Caco-2 (cell line): ENCODE measurements around the gene PCDH1. TPM values are rescaled to one million over a fixed set of nuclear protein-coding genes. Genes with fewer than 3 reads are reported as not detected.

Experiments used
- BruUV-seq: library from RNA; stranded (reverse); fragments of 400-500 nt; replicated peaks from 2 replicates; lab custom pipeline; 2021; lab: Mats Ljungman, UMichigan
- CTCF ChIA-PET: fragments of 300-600 bp; sonication (Branson Sonifier 250); formaldehyde crosslinking; loops from one replicate; lab custom pipeline; 2022; ENCODE audit warnings: antibody characterized with exemption; lab: Charles Lee
- POLR2A ChIA-PET: fragments of 300-600 bp; sonication (Branson Sonifier 250); formaldehyde crosslinking; loops from one replicate; lab custom pipeline; 2022; ENCODE audit warnings: antibody characterized with exemption; lab: Charles Lee
- DNase-seq, 2 experiments: peaks; one replicate each; pipeline versions ENCODE4 v3.0.0 to v3.0.0-alpha.2; 2020 to 2022
- H3K27me3 ChIP-seq: replicated peaks from 2 replicates; pipeline ENCODE4 v1.6.0; 2011; ENCODE audit warnings: low read length; ENCODE audit not compliant: control insufficient read depth, insufficient read depth
- H3K36me3 ChIP-seq: 2 replicates; pipeline ENCODE4 v1.5.1; 2011; ENCODE audit warnings: low read length; ENCODE audit not compliant: control insufficient read depth, insufficient read depth
- H3K4me1 ChIP-seq: fragments of 250-450 bp; sonication (Bioruptor Pico); 2 replicates; pipeline ENCODE4 v1.5.1; 2020; ENCODE audit warnings: mild to moderate bottlenecking
- H3K4me3 ChIP-seq: 2 replicates; pipeline ENCODE4 v1.5.1; 2011; ENCODE audit warnings: low read depth, mild to moderate bottlenecking, control low read depth, low read length
- H3K9me3 ChIP-seq: fragments of 250-450 bp; sonication (Bioruptor Pico); 2 replicates; pipeline ENCODE4 v1.5.1; 2020; ENCODE audit warnings: mild to moderate bottlenecking, moderate library complexity
- H3K27ac Mint-ChIP-seq: one replicate; pipeline ENCODE4 v1.8.0; 2022; ENCODE audit warnings: mixed read lengths; ENCODE audit not compliant: unreplicated experiment
- H3K27me3 Mint-ChIP-seq: one replicate; pipeline ENCODE4 v1.8.0; 2022; ENCODE audit warnings: mixed read lengths; ENCODE audit not compliant: insufficient read depth, unreplicated experiment
- H3K36me3 Mint-ChIP-seq: one replicate; pipeline ENCODE4 v1.8.0; 2022; ENCODE audit warnings: mild to moderate bottlenecking, mixed read lengths; ENCODE audit not compliant: insufficient read depth, unreplicated experiment
- H3K4me1 Mint-ChIP-seq: one replicate; pipeline ENCODE4 v1.8.0; 2022; ENCODE audit warnings: low read depth, mixed read lengths; ENCODE audit not compliant: unreplicated experiment
- H3K4me3 Mint-ChIP-seq: one replicate; pipeline ENCODE4 v1.8.0; 2022; ENCODE audit warnings: mild to moderate bottlenecking, moderate library complexity, mixed read lengths; ENCODE audit not compliant: unreplicated experiment
- H3K9me3 Mint-ChIP-seq: one replicate; pipeline ENCODE4 v1.8.0; 2022; ENCODE audit warnings: mixed read lengths; ENCODE audit not compliant: unreplicated experiment
- intact Hi-C: fragments of 100-400 bp; cut with micrococcal nuclease; formaldehyde crosslinking; loops from one replicate; pipeline ENCODE4 v1.10.0; 2022; ENCODE audit not compliant: unreplicated experiment
- total RNA-seq: library from RNA; stranded (reverse); gene quantifications from 2 replicates; pipeline ENCODE4 v1.2.3, GENCODE V29; 2022
- TF ChIP-seq, protein P1 (sequence below), 2 experiments: fragments of 200-600 bp in 1 of 2; IDR thresholded peaks; 1 replicate in 1 of 2; 2 replicates in 1 of 2; pipeline versions ENCODE4 v1.5.1 to v1.8.0; 2011 to 2022; ENCODE audit warnings: antibody characterized with exemption in 1 of 2, control low read depth in 1 of 2, inconsistent platforms in 1 of 2, low read depth in 1 of 2, low read length in 1 of 2, mild to moderate bottlenecking in 1 of 2, moderate library complexity in 1 of 2; ENCODE audit not compliant: insufficient read depth in 1 of 2, severe bottlenecking in 1 of 2, unreplicated experiment in 1 of 2

Gene PCDH1
- total RNA-seq, 1 experiment from 2014 or later = 1.5 TPM

DNA sequence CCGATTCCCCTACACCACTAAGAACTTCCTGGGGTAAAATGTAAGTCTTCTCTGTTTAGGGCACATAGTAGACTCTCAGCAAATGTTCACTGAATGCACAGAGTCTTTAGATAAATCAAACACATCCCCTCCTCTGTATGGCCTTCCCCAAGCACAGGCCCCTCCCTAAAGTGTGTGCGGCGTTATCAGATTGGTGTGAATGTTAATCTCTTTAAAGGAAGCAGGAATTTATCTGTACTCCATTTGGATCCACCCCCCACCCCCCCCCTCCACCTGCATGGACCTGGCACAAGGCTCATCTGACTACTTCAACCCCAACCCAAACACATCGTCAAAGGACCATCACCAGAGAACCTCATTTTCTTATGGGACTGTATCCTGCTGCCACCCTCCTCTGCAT is 6.3 kb downstream of the PCDH1 start:
- Mint-ChIP-seq H3K36me3 (peaks cover 2% of the 10 kb centered on the region), H3K4me1 (peaks cover 25% of the 10 kb centered on the region), H3K27me3 (peaks cover 5% of the 10 kb centered on the region), H3K27ac (no peak overlapping the region), H3K4me3 (no peak overlapping the region), H3K9me3 (no peaks in the 10 kb centered on the region)
- CTCF ChIA-PET = no interaction called here
- POLR2A ChIA-PET = no interaction called here
- no peaks in the 10 kb centered on the region for H3K9me3 ChIP-seq
- peaks cover 29% of the 10 kb centered on the region for H3K4me1 ChIP-seq
- no peaks in the 10 kb centered on the region; the same call in 1 of the 2 replicates for H3K36me3 ChIP-seq
- no peak for DNase-seq
- H3K27me3 ChIP-seq = peaks cover 2% of the 10 kb centered on the region
- BruUV-seq = no TSS peak
- TF ChIP-seq, protein P1, sequence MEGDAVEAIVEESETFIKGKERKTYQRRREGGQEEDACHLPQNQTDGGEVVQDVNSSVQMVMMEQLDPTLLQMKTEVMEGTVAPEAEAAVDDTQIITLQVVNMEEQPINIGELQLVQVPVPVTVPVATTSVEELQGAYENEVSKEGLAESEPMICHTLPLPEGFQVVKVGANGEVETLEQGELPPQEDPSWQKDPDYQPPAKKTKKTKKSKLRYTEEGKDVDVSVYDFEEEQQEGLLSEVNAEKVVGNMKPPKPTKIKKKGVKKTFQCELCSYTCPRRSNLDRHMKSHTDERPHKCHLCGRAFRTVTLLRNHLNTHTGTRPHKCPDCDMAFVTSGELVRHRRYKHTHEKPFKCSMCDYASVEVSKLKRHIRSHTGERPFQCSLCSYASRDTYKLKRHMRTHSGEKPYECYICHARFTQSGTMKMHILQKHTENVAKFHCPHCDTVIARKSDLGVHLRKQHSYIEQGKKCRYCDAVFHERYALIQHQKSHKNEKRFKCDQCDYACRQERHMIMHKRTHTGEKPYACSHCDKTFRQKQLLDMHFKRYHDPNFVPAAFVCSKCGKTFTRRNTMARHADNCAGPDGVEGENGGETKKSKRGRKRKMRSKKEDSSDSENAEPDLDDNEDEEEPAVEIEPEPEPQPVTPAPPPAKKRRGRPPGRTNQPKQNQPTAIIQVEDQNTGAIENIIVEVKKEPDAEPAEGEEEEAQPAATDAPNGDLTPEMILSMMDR (IDR thresholded peaks at IDR 0.05; ENCODE audit: insufficient read depth in 1 of 2, low read depth in 1 of 2, low read length in 1 of 2, severe bottlenecking in 1 of 2, unreplicated experiment in 1 of 2) = no peak
- H3K4me3 ChIP-seq = no peak overlapping the region
- intact Hi-C loops = no loop called here

DNA sequence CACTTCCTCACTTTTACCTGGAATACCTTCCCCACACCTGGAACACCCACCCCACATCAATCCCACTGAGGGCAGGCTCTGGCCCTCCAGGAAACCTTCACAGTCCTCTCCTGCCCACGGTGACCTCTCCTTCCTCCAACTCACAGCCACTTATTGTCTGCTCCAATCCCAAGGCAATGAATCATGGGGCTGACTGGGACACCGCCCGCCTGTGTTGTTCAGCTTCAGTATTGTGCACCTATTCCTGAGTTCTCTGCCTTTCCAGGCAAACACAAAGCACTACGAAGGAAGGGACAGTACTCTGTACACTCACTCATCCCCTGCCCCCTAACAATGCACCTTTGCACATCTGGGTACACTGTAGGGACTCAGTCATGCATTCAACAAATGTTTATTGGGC is 7.3 kb downstream of the PCDH1 start:
- Histone ChIP-seq H3K4me1 (peaks cover 22% of the 10 kb centered on the region), H3K27me3 (no peaks in the 10 kb centered on the region; the same call in 1 of the 2 replicates), H3K36me3 (no peaks in the 10 kb centered on the region), H3K4me3 (no peak overlapping the region), H3K9me3 (no peaks in the 10 kb centered on the region)
- Mint-ChIP-seq H3K4me3 (no peak overlapping the region), H3K27me3 (peaks cover 5% of the 10 kb centered on the region), H3K9me3 (no peaks in the 10 kb centered on the region), H3K4me1 (peaks cover 25% of the 10 kb centered on the region), H3K36me3 (no peaks in the 10 kb centered on the region), H3K27ac (no peak overlapping the region)
- intact Hi-C loops = no loop called here
- ChIA-PET POLR2A (no interaction called here), CTCF (no interaction called here)
- TF ChIP-seq, protein P1 (IDR thresholded peaks at IDR 0.05; ENCODE audit: insufficient read depth in 1 of 2, low read depth in 1 of 2, low read length in 1 of 2, severe bottlenecking in 1 of 2, unreplicated experiment in 1 of 2) = no peak
- no peak for DNase-seq
- no TSS peak for BruUV-seq

DNA sequence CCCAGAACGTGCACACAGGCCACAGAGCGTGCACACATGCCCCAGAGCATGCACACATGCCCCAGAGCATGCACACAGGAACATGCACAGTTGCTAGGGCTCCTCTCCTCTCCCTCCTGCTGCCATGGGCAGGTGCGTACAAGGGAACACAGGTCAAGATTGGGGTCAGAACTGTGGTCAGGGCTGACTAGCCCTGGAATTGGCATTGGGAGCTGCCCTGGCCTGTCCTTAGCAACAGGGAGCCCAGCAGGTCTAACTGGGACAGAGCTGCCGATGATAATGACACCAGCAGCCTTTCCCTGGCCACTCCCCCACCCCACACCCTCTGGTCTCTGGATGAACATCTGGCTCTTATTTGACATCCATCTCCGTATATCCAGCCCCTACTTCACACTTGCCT is 8.0 kb downstream of the PCDH1 start:
- Mint-ChIP-seq H3K36me3 (no peaks in the 10 kb centered on the region), H3K4me1 (peaks cover 25% of the 10 kb centered on the region), H3K4me3 (no peak overlapping the region), H3K9me3 (no peaks in the 10 kb centered on the region), H3K27me3 (peaks cover 5% of the 10 kb centered on the region), H3K27ac (no peak overlapping the region)
- DNase-seq = no peak
- no TSS peak for BruUV-seq
- H3K4me3 ChIP-seq = no peak overlapping the region
- POLR2A ChIA-PET = no interaction called here
- peaks cover 17% of the 10 kb centered on the region for H3K4me1 ChIP-seq
- TF ChIP-seq, protein P1 (IDR thresholded peaks at IDR 0.05; ENCODE audit: insufficient read depth in 1 of 2, low read depth in 1 of 2, low read length in 1 of 2, severe bottlenecking in 1 of 2, unreplicated experiment in 1 of 2) = no peak
- no peaks in the 10 kb centered on the region for H3K36me3 ChIP-seq
- H3K27me3 ChIP-seq = no peaks in the 10 kb centered on the region; the same call in 1 of the 2 replicates
- CTCF ChIA-PET = no interaction called here
- no peaks in the 10 kb centered on the region for H3K9me3 ChIP-seq
- intact Hi-C loops = no loop called here
